ENCODE data around the gene NFIA.

Gene NFIA

GRCh38 chr1:61046434-61046833, 35.9 kb upstream of the NFIA start:
- no peak overlapping the region for H3K4me3 ChIP-seq (ENCODE audit: low read length in 2 of 2)
- no peaks in the 10 kb centered on the region for H3K36me3 ChIP-seq (replicated peaks in 1 of 2; ENCODE audit: control insufficient read depth in 2 of 2, insufficient read depth in 2 of 2, low read length in 2 of 2)
- H3K23ac ChIP-seq (ENCODE audit: low read depth, low read length, poor library complexity): no peak overlapping the region
- no peak overlapping the region for H3K9ac ChIP-seq (ENCODE audit: low read depth, low read length, poor library complexity)
- WGBS, 2 donors (ENCODE audit: extremely low coverage in 2 of 2, insufficient read length in 2 of 2, insufficient replicate concordance in 1 of 2): no CpG with 5 or more reads among the region's 3 CpGs
- no peaks in the 10 kb centered on the region for H3K9me3 ChIP-seq (replicated peaks in 1 of 2; ENCODE audit: control insufficient read depth in 2 of 2, insufficient read depth in 1 of 2, low read depth in 1 of 2, low read length in 2 of 2)
- H3K18ac ChIP-seq (ENCODE audit: low read length): no peak overlapping the region
- H4K91ac ChIP-seq (ENCODE audit: low read depth, low read length, poor library complexity): no peak overlapping the region
- no peak overlapping the region for H3K4me2 ChIP-seq (ENCODE audit: insufficient read depth, low read length, poor library complexity, severe bottlenecking)
- H2BK15ac ChIP-seq (ENCODE audit: low read length): no peak overlapping the region
- H2AFZ ChIP-seq (ENCODE audit: low read length): no peak overlapping the region
- H3K79me1 ChIP-seq (ENCODE audit: low read depth, low read length): no peaks in the 10 kb centered on the region
- no peak overlapping the region for H2BK12ac ChIP-seq (ENCODE audit: low read length)
- no peak overlapping the region for H4K8ac ChIP-seq (ENCODE audit: low read depth, low read length)
- no peak overlapping the region for H2BK5ac ChIP-seq (ENCODE audit: low read length)
- no peak overlapping the region for H3K14ac ChIP-seq (ENCODE audit: low read length)
- no peak overlapping the region for H3K4ac ChIP-seq (ENCODE audit: low read length)
- no peak for DNase-seq (ENCODE audit: low spot score)
- no peak overlapping the region for H2BK120ac ChIP-seq (ENCODE audit: low read depth, low read length)
- H3K4me1 ChIP-seq (ENCODE audit: control insufficient read depth in 2 of 2, insufficient read depth in 1 of 2, low read depth in 1 of 2, low read length in 2 of 2): peaks cover 0 to 8% of the 10 kb centered on the region in 2 donors
- peaks cover 0 to 44% (median 23%) of the 10 kb centered on the region in 3 experiments for H3K27me3 ChIP-seq (ENCODE audit: control insufficient read depth in 3 of 3, insufficient read depth in 3 of 3, low read depth in 1 of 3, low read length in 3 of 3)
- no peak overlapping the region for H3K27ac ChIP-seq (replicated peaks; ENCODE audit: low read length)
- no peak overlapping the region for H2AK5ac ChIP-seq (ENCODE audit: low read depth, low read length)

- DNase-seq (ENCODE audit: low spot score): no peak
- no peak overlapping the region for H2BK120ac ChIP-seq (ENCODE audit: low read depth, low read length)
- H2BK5ac ChIP-seq (ENCODE audit: low read length): no peak overlapping the region
- no peak overlapping the region for H3K9ac ChIP-seq (ENCODE audit: low read depth, low read length, poor library complexity)
- H3K27ac ChIP-seq (replicated peaks; ENCODE audit: low read length): no peak overlapping the region
- no peak overlapping the region for H2AFZ ChIP-seq (ENCODE audit: low read length)
- H2BK15ac ChIP-seq (ENCODE audit: low read length): no peak overlapping the region
- H3K18ac ChIP-seq (ENCODE audit: low read length): no peak overlapping the region
- H3K36me3 ChIP-seq (replicated peaks in 1 of 2; ENCODE audit: control insufficient read depth in 2 of 2, insufficient read depth in 2 of 2, low read length in 2 of 2): no peaks in the 10 kb centered on the region
- no peak overlapping the region for H2AK5ac ChIP-seq (ENCODE audit: low read depth, low read length)
- no peak overlapping the region for H4K8ac ChIP-seq (ENCODE audit: low read depth, low read length)
- no peak overlapping the region for H3K23ac ChIP-seq (ENCODE audit: low read depth, low read length, poor library complexity)
- no peak overlapping the region for H3K4me3 ChIP-seq (ENCODE audit: low read length in 2 of 2)
- H3K14ac ChIP-seq (ENCODE audit: low read length): no peak overlapping the region
- no peaks in the 10 kb centered on the region for H3K79me1 ChIP-seq (ENCODE audit: low read depth, low read length)
- no peak overlapping the region for H2BK12ac ChIP-seq (ENCODE audit: low read length)
- H4K91ac ChIP-seq (ENCODE audit: low read depth, low read length, poor library complexity): no peak overlapping the region
- no peak overlapping the region for H3K4me2 ChIP-seq (ENCODE audit: insufficient read depth, low read length, poor library complexity, severe bottlenecking)
- no CpG with 5 or more reads among the region's 3 CpGs for WGBS, 2 donors (ENCODE audit: extremely low coverage in 2 of 2, insufficient read length in 2 of 2, insufficient replicate concordance in 1 of 2)
- H3K9me3 ChIP-seq (replicated peaks in 1 of 2; ENCODE audit: control insufficient read depth in 2 of 2, insufficient read depth in 1 of 2, low read depth in 1 of 2, low read length in 2 of 2): no peaks in the 10 kb centered on the region
- no peak overlapping the region for H3K4ac ChIP-seq (ENCODE audit: low read length)
- peaks cover 0 to 8% of the 10 kb centered on the region in 2 donors for H3K4me1 ChIP-seq (ENCODE audit: control insufficient read depth in 2 of 2, insufficient read depth in 1 of 2, low read depth in 1 of 2, low read length in 2 of 2)
- H3K27me3 ChIP-seq (ENCODE audit: control insufficient read depth in 3 of 3, insufficient read depth in 3 of 3, low read depth in 1 of 3, low read length in 3 of 3): peaks cover 0 to 47% (median 29%) of the 10 kb centered on the region in 3 experiments
Measured at GRCh38 chr1:61047061-61047460, 35.3 kb upstream of the NFIA start.

GRCh38 chr1:61049850-61050540, 32.4 kb upstream of the NFIA start:
- Histone ChIP-seq H2BK12ac (ENCODE audit: low read length) (no peak overlapping the region), H3K4ac (ENCODE audit: low read length) (no peak overlapping the region), H3K36me3 (replicated peaks in 1 of 2; ENCODE audit: control insufficient read depth in 2 of 2, insufficient read depth in 2 of 2, low read length in 2 of 2) (no peaks in the 10 kb centered on the region), H3K14ac (ENCODE audit: low read length) (no peak overlapping the region), H3K79me1 (ENCODE audit: low read depth, low read length) (no peaks in the 10 kb centered on the region), H3K4me3 (ENCODE audit: low read length in 2 of 2) (peak overlapping the region; percentile 33 to 83), H3K27me3 (ENCODE audit: control insufficient read depth in 3 of 3, insufficient read depth in 3 of 3, low read depth in 1 of 3, low read length in 3 of 3) (peaks cover 19 to 54% (median 42%) of the 10 kb centered on the region in 3 experiments), H4K91ac (ENCODE audit: low read depth, low read length, poor library complexity) (no peak overlapping the region), H2BK5ac (ENCODE audit: low read length) (peak overlapping the region; percentile 71), H3K4me1 (ENCODE audit: control insufficient read depth in 2 of 2, insufficient read depth in 1 of 2, low read depth in 1 of 2, low read length in 2 of 2) (peaks cover 0 to 4% of the 10 kb centered on the region in 2 donors), H3K4me2 (ENCODE audit: insufficient read depth, low read length, poor library complexity, severe bottlenecking) (peak overlapping the region; percentile 91), H3K18ac (ENCODE audit: low read length) (peak overlapping the region; percentile 93), H2BK120ac (ENCODE audit: low read depth, low read length) (no peak overlapping the region), H3K9ac (ENCODE audit: low read depth, low read length, poor library complexity) (peak overlapping the region; percentile 30), H2AFZ (ENCODE audit: low read length) (peak overlapping the region; percentile 95), H3K27ac (replicated peaks; ENCODE audit: low read length) (peak overlapping the region; percentile 60), H4K8ac (ENCODE audit: low read depth, low read length) (no peak overlapping the region), H3K9me3 (replicated peaks in 1 of 2; ENCODE audit: control insufficient read depth in 2 of 2, insufficient read depth in 1 of 2, low read depth in 1 of 2, low read length in 2 of 2) (no peaks in the 10 kb centered on the region), H3K23ac (ENCODE audit: low read depth, low read length, poor library complexity) (peak overlapping the region; percentile 52), H2AK5ac (ENCODE audit: low read depth, low read length) (no peak overlapping the region), H2BK15ac (ENCODE audit: low read length) (peak overlapping the region; percentile 40)
- peak; percentile 92 for DNase-seq (ENCODE audit: low spot score)
- WGBS, 2 donors (ENCODE audit: extremely low coverage in 2 of 2, insufficient read length in 2 of 2, insufficient replicate concordance in 1 of 2): no CpG with 5 or more reads among the region's 48 CpGs

GRCh38 chr1:61050541-61051442, 31.6 kb upstream of the NFIA start:
- Histone ChIP-seq H2BK15ac (ENCODE audit: low read length) (peak overlapping the region; percentile 40), H3K79me1 (ENCODE audit: low read depth, low read length) (no peaks in the 10 kb centered on the region), H2BK12ac (ENCODE audit: low read length) (no peak overlapping the region), H2AFZ (ENCODE audit: low read length) (peak overlapping the region; percentile 95), H3K18ac (ENCODE audit: low read length) (peak overlapping the region; percentile 93), H2AK5ac (ENCODE audit: low read depth, low read length) (no peak overlapping the region), H4K8ac (ENCODE audit: low read depth, low read length) (no peak overlapping the region), H3K4me2 (ENCODE audit: insufficient read depth, low read length, poor library complexity, severe bottlenecking) (peak overlapping the region; percentile 91), H3K27ac (replicated peaks; ENCODE audit: low read length) (peak overlapping the region; percentile 60), H3K9me3 (replicated peaks in 1 of 2; ENCODE audit: control insufficient read depth in 2 of 2, insufficient read depth in 1 of 2, low read depth in 1 of 2, low read length in 2 of 2) (no peaks in the 10 kb centered on the region), H3K23ac (ENCODE audit: low read depth, low read length, poor library complexity) (no peak overlapping the region), H3K9ac (ENCODE audit: low read depth, low read length, poor library complexity) (peak overlapping the region; percentile 34), H2BK120ac (ENCODE audit: low read depth, low read length) (no peak overlapping the region), H3K27me3 (ENCODE audit: control insufficient read depth in 3 of 3, insufficient read depth in 3 of 3, low read depth in 1 of 3, low read length in 3 of 3) (peaks cover 19 to 62% (median 48%) of the 10 kb centered on the region in 3 experiments), H2BK5ac (ENCODE audit: low read length) (peak overlapping the region; percentile 71), H4K91ac (ENCODE audit: low read depth, low read length, poor library complexity) (no peak overlapping the region), H3K4ac (ENCODE audit: low read length) (no peak overlapping the region), H3K14ac (ENCODE audit: low read length) (no peak overlapping the region), H3K36me3 (replicated peaks in 1 of 2; ENCODE audit: control insufficient read depth in 2 of 2, insufficient read depth in 2 of 2, low read length in 2 of 2) (no peaks in the 10 kb centered on the region), H3K4me1 (ENCODE audit: control insufficient read depth in 2 of 2, insufficient read depth in 1 of 2, low read depth in 1 of 2, low read length in 2 of 2) (peaks cover 0 to 4% of the 10 kb centered on the region in 2 donors), H3K4me3 (ENCODE audit: low read length in 2 of 2) (peak overlapping the region; percentile 33 to 83)
- no CpG with 5 or more reads among the region's 85 CpGs for WGBS, 2 donors (ENCODE audit: extremely low coverage in 2 of 2, insufficient read length in 2 of 2, insufficient replicate concordance in 1 of 2)
- peak; percentile 50 for DNase-seq (ENCODE audit: low spot score)
